ENCODE measurements around the gene RBM11.
"Not testable (repeated sequence)": the region's sequence is repeated elsewhere in the genome, so short reads cannot be mapped to it uniquely, and the experiment has no call there.

The RBM11 gene, protein sequence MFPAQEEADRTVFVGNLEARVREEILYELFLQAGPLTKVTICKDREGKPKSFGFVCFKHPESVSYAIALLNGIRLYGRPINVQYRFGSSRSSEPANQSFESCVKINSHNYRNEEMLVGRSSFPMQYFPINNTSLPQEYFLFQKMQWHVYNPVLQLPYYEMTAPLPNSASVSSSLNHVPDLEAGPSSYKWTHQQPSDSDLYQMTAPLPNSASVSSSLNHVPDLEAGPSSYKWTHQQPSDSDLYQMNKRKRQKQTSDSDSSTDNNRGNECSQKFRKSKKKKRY

GRCh38 chr21:14215971-14216641 is at the start of gene RBM11:
Gene RBM11 (plus strand): TSS chr21:14216157. CDS start chr21:14216187, 30 bp downstream.
- DNase-seq (ENCODE audit: low read depth): peak; percentile 65

- DNase-seq (ENCODE audit: low read depth): not testable (repeated sequence)
These were observed 49.3 kb upstream of the RBM11 start for GRCh38 chr21:14166463-14167223.

- DNase-seq (ENCODE audit: low read depth): no peak
These were observed 9.7 kb upstream of the RBM11 start for GRCh38 chr21:14206222-14206621.

DNA sequence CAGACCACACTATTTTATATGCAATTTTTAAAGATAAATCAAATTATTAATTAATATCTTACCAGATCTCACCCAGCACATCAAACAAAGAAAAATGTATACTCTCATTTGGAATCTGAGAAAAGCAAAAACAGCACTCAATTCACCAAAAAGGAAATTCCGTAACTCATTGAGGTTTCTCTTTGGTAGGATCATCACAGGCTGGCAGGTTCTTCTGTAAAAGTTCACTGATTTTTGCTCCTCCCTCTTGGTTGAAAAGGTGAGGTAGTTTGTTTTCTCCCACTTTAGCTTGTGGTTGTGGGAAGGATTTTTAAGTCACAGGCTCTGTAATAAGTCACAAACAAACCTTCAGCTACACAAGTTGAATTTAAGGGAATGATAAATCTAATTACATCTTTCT is 5.2 kb upstream of the RBM11 start, which contains the start of gene LIPI:
Gene LIPI (minus strand): TSS at position 218 of the 400 bp plus-strand sequence. CDS start 110 bp downstream, at position 108.
- DNase-seq (ENCODE audit: low read depth): no peak

DNA sequence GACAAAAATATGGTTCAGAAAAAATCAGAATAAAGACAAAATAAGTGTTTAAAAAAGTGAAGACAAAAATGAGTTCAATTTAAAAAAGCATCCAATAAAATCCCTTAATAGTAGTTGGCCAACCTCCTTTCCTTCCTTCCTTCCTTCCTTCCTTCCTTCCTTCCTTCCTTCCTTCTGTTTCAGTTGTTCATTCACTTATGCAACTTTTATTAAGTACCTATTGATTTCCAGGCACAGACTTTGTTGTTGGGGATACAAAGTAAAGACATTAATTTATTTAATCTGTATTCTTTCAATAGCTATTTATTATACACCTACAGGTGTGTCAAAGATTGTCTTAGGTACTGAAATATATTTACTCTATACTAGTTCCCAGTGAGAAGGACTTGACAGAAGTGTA is 2.8 kb upstream of the RBM11 start:
- no peak for DNase-seq (ENCODE audit: low read depth)

DNA sequence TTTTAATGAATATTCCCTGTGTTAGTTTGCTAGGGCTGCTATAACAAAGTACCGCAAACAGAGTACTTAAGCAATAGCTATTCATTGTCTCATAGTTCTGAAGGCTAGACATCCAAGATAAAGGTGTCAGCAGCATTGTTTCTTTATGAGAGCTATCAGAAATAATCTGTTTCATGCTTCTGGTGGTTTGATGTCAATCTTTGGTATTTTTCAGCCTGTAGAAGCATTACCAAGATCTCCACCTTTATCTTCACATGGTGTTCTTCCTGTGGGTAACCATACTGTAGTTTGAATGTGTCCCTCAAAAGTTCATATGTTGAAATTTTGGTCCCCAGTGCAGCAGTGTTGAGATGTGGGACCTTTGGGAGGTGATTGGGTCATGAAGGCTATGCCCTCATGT is 7.4 kb downstream of the RBM11 start:
- DNase-seq (ENCODE audit: low read depth): no peak

DNA sequence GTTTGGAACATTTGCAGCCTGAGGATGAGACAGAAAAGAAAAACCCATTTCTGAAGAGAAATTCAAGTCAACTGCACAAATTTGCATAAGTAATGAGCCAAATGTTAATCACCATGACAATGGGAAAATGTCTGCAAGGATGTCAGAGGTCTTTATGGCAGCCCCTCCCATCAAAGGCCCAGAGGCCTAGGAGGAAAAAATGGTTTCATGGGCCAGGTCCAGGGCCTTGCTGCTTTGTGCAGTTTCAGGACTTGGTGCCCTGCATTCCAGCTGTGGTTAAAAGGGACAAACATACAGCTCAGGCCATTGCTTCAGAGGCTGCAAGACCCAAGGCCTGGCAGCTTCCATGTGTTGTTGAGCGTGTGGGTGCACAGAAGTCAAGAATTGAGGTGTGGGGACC is 13.4 kb downstream of the RBM11 start:
- DNase-seq (ENCODE audit: low read depth): no peak

GRCh38 chr21:14235101-14235500 is 19.1 kb downstream of the RBM11 start:
- DNase-seq (ENCODE audit: low read depth): no peak

GRCh38 chr21:14236180-14236579 is 20.2 kb downstream of the RBM11 start:
- no peak for DNase-seq (ENCODE audit: low read depth)

GRCh38 chr21:14239281-14239680 is 23.3 kb downstream of the RBM11 start:
- DNase-seq (ENCODE audit: low read depth): no peak

GRCh38 chr21:14241297-14241696 is 25.3 kb downstream of the RBM11 start:
- no peak for DNase-seq (ENCODE audit: low read depth)

- DNase-seq (ENCODE audit: low read depth): no peak
These were observed 27.5 kb downstream of the RBM11 start for GRCh38 chr21:14243461-14243860.

- no peak for DNase-seq (ENCODE audit: low read depth)
These were observed 27.9 kb downstream of the RBM11 start for GRCh38 chr21:14243874-14244273.

- no peak for DNase-seq (ENCODE audit: low read depth)
These were observed 29.0 kb downstream of the RBM11 start for GRCh38 chr21:14244911-14245310.

- DNase-seq (ENCODE audit: low read depth): no peak
These were observed 29.8 kb downstream of the RBM11 start for GRCh38 chr21:14245711-14246110.

DNA sequence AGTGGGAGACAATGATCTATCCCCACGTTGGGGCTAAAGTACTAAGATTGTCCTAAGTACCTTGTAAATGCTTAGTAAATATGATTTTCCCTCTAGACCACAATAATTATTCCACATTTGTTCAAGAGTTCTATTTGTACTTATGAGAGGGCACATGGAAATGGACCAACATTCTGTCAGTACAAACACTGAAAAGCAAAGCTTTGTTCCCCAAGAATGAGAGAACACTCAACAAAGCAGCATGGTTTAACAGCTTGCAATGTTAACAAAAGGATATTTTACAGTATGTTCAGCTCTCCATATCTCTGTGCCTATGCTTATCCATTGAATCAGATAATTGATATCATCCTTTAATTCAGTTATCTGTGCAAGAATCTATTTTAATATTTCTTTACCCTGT is 35.4 kb downstream of the RBM11 start:
- DNase-seq (ENCODE audit: low read depth): no peak

GRCh38 chr21:14259747-14260146 is 43.8 kb downstream of the RBM11 start:
- DNase-seq (ENCODE audit: low read depth): no peak

GRCh38 chr21:14260174-14260764 is 44.3 kb downstream of the RBM11 start:
- DNase-seq (ENCODE audit: low read depth): no peak

DNA sequence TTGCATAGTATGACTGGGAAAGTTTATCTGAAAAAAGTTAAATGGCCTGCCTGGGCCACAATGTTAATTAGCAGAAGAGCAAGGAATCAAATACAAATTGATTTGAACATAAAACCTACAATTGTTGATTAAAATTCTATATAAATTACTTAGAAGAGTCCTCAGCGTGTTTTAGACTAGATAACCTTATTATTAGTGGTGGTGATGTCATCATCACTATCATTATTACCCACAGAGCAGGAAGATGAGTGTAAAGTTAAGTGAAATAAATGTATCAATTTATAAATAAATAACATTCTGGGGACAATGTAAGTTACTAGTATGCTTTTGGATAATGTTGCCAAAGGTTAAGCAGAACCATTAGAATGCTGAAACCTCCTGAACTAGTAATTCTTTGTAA is 46.1 kb downstream of the RBM11 start:
- DNase-seq (ENCODE audit: low read depth): no peak

DNA sequence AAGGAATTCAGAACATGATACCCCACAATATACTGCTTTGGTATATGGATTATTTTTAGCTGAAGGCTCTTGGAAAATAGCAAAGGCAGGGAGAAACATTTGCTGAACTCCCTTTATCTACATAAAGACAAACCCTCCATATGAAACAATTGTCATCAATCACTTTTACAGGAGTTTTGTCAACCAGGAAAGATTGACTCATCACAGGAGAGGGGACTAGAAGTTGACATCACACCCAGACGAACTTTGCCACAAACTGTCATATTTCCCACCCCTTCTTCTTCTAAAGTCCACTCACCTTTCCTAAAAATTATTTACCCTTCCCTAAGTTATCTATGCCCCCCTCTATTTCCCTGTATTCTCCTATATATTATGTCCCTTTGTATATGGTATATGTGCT is 47.9 kb downstream of the RBM11 start:
- DNase-seq (ENCODE audit: low read depth): no peak

- no peak for DNase-seq (ENCODE audit: low read depth)
These were observed 49.1 kb downstream of the RBM11 start for GRCh38 chr21:14265023-14265422.

- no peak for DNase-seq (ENCODE audit: low read depth)
These were observed 51.1 kb downstream of the RBM11 start for GRCh38 chr21:14267076-14267475.

- no peak for DNase-seq (ENCODE audit: low read depth)
These were observed 54.7 kb downstream of the RBM11 start for GRCh38 chr21:14270631-14271030.
